ENCODE results near the gene SH3BP4.

GRCh38 chr2:235002198-235003095 lies 50.6 kb downstream of the SH3BP4 start:
- TF ChIP-seq CTCF (conservative IDR thresholded peaks at IDR 0.05), result no peak
- no peak for TF ChIP-seq ZFX (IDR thresholded peaks at IDR 0.05)
